NOMO-1 treated with dmso at 0.1 percent for 144 hours (cell line): Measurements from ENCODE around the gene SPRR2G.
"Not testable (repeated sequence)": the region's sequence is repeated elsewhere in the genome, so short reads cannot be mapped to it uniquely, and the experiment has no call there.

Source experiments
- DNase-seq: peaks from one replicate; lab custom pipeline; 2025; ENCODE audit not compliant: unreplicated experiment; lab: John Stamatoyannopoulos, UW

Gene SPRR2G

GRCh38 chr1:153115264-153115663 is 35.4 kb downstream of the SPRR2G start:
- DNase-seq: not testable (repeated sequence)

GRCh38 chr1:153113416-153113815 is 37.3 kb downstream of the SPRR2G start, which contains the start of gene SPRR2F:
TSS of gene SPRR2F (minus strand) at chr1:153113516. CDS start at chr1:153112733, 783 bp downstream.
- DNase-seq: no peak

GRCh38 chr1:153112454-153112853 is 38.2 kb downstream of the SPRR2G start:
- not testable (repeated sequence) for DNase-seq

GRCh38 chr1:153100245-153100644 is 50.4 kb downstream of the SPRR2G start:
- no peak for DNase-seq
